Measurements from ENCODE around the gene SDF2. TPM values are rescaled to one million over a fixed set of nuclear protein-coding genes. Genes with fewer than 3 reads are reported as not detected.
A peak's percentile ranks its signal among the peaks of the same experiment; 100 is the strongest.

Gene SDF2
- total and polyA plus RNA-seq, 9 of the 15 experiments (the other 6 are each of a cell fraction or from before 2014, with no cell fraction given), result 41.2 to 132 (median 65.6) TPM

- TF ChIP-seq E2F3 (CRISPR knock-in tag; IDR thresholded peaks at IDR 0.05), result peak; percentile 67
- no peak for TF ChIP-seq BCL6 (CRISPR knock-in tag; IDR thresholded peaks at IDR 0.05)
- TF ChIP-seq ZNF780A (CRISPR knock-in tag; IDR thresholded peaks at IDR 0.05), result no peak
- TF ChIP-seq HMGN3 (IDR thresholded peaks at IDR 0.05; ENCODE audit: borderline replicate concordance, extremely low read depth, insufficient read length, low read depth, low read length), result peak; percentile 97
- no peak; the same call in 1 of the 2 replicates for TF ChIP-seq SIN3B (IDR thresholded peaks at IDR 0.05; ENCODE audit: low read depth)
- no peak for TF ChIP-seq PATZ1 (CRISPR knock-in tag; IDR thresholded peaks at IDR 0.05; ENCODE audit: borderline replicate concordance)
- TF ChIP-seq RREB1 (CRISPR knock-in tag; IDR thresholded peaks at IDR 0.05), result no peak
- TF ChIP-seq RNF219 (CRISPR knock-in tag; IDR thresholded peaks at IDR 0.05), result no peak
- no peak for TF ChIP-seq ZNF253 (CRISPR knock-in tag; conservative IDR thresholded peaks at IDR 0.05)
- TF ChIP-seq ETS1 (conservative IDR thresholded peaks at IDR 0.05; ENCODE audit: control insufficient read depth, low read depth, low read length), result peak; percentile 79
- no peak for TF ChIP-seq KHSRP (IDR thresholded peaks at IDR 0.05)
- no peak for TF ChIP-seq ATF2 (CRISPR knock-in tag; IDR thresholded peaks at IDR 0.05)
- no peak for TF ChIP-seq ZNF668 (CRISPR knock-in tag; IDR thresholded peaks at IDR 0.05)
- peak; percentile 71 for TF ChIP-seq DPF2 (IDR thresholded peaks at IDR 0.05)
- no peak for TF ChIP-seq SMARCE1 (IDR thresholded peaks at IDR 0.05)
Observed at GRCh38 chr17:28710861-28711722, 49.4 kb upstream of the SDF2 start (continued).
